ENCODE results near the gene AKIP1. TPM values are rescaled to one million over a fixed set of nuclear protein-coding genes. Genes with fewer than 3 reads are reported as not detected.

The AKIP1 gene
- total and polyA plus RNA-seq, 9 of the 15 experiments (the other 6 are each of a cell fraction or from before 2014, with no cell fraction given): 9.0 to 52.6 (median 36.2) TPM

- TF ChIP-seq MGA (IDR thresholded peaks at IDR 0.05) (no peak), ZBTB12 (CRISPR knock-in tag; IDR thresholded peaks at IDR 0.05) (no peak), CHD2 (IDR thresholded peaks at IDR 0.05; ENCODE audit: low read depth, low read length) (no peak), MAZ (CRISPR knock-in tag; conservative IDR thresholded peaks at IDR 0.05 in 1 of 2, IDR thresholded peaks at IDR 0.05 in 1 of 2) (peak; percentile 28 to 61; a peak in 2 of 4 replicates), CLOCK (CRISPR knock-in tag; IDR thresholded peaks at IDR 0.05; ENCODE audit: borderline replicate concordance) (no peak), ATF2 (CRISPR knock-in tag; IDR thresholded peaks at IDR 0.05) (no peak), NR0B1 (IDR thresholded peaks at IDR 0.05; ENCODE audit: partially characterized antibody) (no peak)
These were observed at the start of gene AKIP1 (continued) for GRCh38 chr11:8911029-8911823.
